Smooth muscle cell of the brain vasculature (primary cell): ENCODE data around the gene GMDS.

Experiments
- DNase-seq: peaks from one replicate; pipeline ENCODE4 v3.0.0-alpha.2; 2012; ENCODE audit warnings: low read depth, low spot score

Gene GMDS

DNA sequence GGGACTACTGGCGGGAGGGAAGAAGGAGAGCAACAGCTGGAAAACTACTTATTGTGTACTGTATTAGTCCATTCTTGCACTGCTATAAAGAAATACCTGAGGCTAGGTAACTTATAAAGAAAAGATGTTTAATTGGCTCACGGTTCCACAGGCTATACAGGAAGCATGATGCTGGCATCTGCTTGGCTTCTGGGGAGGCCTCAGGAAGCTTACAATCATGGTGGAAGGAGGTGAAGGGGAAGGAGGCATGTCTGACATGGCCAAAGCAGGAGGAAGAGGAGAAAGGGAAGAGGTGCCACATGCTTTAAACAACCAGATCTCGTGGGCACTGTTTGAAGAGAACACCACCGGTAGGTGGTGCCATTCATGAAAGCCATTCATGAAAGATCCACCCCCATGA is 67.3 kb downstream of the GMDS start:
- no peak for DNase-seq

GRCh38 chr6:2175825-2176224 is 69.6 kb downstream of the GMDS start:
- no peak for DNase-seq

- no peak for DNase-seq
Measured at GRCh38 chr6:2173203-2173961, 72.0 kb downstream of the GMDS start.

DNA sequence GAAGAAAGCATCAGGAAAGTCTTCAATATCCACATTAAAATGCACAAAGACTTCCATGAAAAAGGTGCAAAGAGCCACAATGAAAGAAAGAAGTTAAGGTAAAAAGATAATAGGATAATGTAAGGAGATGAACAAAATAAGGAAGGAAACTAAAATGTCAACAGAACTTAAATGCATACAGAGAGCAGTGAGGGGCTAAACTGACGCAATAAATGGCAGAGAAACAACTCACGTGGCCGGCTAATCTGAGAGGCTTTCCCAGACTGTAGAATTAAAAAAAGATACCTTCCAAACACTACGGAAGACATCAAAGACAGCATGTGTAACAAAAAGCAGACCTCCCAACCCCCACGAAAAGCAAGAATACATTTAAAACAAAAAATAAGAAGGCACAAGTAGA is 73.7 kb downstream of the GMDS start:
- no peak for DNase-seq

DNA sequence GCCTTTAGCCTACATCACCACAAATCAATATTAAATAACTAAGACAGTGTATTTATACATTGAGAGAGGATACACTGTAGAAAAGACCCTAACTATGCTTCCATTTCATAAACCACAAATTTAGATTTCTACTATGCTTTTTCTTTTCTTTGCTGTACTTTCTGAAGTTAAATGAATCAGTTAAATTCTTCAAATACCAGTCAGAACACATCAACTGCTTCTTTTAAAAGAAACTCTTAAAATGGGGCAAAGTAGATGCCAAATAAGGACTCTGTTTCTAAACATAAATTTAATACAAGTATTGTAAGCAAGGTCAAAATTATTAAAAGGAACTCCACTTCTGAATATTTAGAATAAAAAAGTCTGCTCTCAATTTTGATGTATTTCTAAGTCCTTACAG is 76.9 kb downstream of the GMDS start:
- DNase-seq: no peak

DNA sequence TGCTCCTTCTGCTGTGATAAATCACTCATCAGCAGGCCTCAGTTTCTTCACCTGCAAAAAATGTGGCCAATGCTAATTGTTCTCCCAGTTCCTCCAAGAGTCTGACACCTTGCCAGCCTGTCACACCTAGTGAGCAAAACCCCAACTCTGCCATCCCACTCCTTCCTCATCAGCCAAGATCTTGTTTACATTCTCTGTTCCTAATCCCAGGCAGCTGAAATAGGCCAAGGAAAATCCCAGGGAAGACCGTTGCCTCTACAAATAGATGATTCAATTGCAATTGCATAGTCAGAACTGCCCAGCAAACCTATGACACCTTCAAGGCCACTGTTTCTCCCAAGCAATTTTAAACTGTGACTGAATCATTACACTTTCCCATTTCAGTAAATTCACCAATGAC is 78.7 kb downstream of the GMDS start:
- DNase-seq: no peak

GRCh38 chr6:2165286-2165685 is 80.1 kb downstream of the GMDS start:
- DNase-seq: no peak

GRCh38 chr6:2164481-2164880 is 80.9 kb downstream of the GMDS start:
- DNase-seq: no peak

DNA sequence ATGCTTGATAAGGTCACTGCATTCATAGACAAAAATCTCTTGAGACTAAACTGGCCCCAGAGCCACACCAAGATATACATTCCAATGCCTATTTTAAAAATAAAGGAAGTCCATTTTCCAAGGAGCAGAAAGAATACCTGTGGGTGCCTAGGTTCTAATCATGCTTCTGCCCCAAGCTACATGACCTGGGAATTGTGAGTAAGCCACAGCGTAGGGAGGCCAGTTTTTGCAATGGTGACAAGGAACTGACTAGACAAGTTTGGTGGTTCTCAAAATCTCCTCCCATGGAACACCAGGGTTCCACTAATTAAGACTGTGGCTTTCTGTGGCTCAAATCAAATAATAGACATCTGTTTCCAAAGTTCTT is 83.3 kb downstream of the GMDS start:
- no peak for DNase-seq

DNA sequence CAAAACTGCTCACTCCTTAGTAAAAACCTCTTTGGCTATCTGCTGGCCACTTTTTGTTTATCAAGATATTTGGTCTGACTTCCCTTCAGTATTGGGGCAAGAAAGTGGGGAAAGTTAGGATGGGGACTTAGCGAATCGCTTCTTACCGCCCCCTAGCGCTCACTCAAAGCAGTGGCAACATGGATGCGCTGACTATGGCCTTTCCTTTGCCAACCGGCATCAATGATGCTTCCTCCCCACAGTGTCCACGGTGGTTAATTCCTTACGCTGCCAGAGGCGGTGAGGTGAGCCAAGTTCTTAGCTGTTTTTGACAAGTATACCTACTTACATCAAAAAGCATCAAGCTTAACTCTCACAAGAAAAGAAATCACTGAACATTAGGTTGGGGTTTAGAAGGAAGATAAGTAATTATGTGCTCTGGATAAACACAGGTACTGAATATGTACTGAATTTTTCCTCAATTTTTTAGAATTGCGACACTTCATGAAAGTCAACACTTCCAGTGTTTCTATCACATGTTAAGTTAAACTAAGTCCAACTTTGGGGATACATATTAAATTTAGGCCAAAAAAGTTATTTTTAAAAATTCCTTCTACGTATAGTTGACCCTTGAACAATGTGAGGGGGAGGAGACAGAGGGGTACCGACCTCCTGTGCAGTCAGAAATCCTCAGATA is 86.7 kb downstream of the GMDS start:
- no peak for DNase-seq

DNA sequence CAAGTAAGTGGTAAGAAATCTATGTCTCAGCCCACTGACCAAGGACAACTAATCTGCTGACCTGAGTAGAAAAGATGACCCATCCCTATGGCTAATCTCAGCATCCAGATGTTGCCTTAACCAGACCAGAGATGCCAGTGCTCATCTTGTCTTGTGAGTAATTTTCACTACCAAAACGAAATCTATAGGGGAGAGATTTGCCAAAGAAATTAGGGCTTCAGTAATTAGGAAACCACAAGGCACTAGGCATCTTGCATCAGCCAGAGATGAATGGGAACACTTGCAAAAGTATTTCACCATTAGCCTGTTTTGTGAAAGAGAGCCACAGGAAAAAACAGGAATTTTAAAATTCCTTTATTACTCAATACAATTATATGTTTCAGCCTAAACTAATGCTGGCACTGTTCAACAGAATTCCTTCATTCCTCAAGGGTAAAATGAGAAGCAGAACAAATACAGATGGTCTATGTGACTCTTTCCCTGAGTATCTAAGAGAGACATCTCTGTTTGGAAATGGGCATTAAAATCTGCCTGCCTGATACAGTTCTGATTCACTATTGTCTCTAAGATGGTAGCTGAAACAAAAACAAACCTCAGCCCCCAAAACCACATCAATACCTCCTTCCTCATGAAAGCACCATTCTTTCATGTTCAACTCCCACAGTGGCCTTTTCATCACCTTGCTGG is 87.8 kb downstream of the GMDS start:
- DNase-seq: no peak

GRCh38 chr6:2155206-2155605 is 90.2 kb downstream of the GMDS start:
- DNase-seq: no peak

GRCh38 chr6:2149361-2150006 is 95.9 kb downstream of the GMDS start:
- DNase-seq: no peak

- DNase-seq: no peak
Measured at GRCh38 chr6:2148748-2149147, 96.7 kb downstream of the GMDS start.

DNA sequence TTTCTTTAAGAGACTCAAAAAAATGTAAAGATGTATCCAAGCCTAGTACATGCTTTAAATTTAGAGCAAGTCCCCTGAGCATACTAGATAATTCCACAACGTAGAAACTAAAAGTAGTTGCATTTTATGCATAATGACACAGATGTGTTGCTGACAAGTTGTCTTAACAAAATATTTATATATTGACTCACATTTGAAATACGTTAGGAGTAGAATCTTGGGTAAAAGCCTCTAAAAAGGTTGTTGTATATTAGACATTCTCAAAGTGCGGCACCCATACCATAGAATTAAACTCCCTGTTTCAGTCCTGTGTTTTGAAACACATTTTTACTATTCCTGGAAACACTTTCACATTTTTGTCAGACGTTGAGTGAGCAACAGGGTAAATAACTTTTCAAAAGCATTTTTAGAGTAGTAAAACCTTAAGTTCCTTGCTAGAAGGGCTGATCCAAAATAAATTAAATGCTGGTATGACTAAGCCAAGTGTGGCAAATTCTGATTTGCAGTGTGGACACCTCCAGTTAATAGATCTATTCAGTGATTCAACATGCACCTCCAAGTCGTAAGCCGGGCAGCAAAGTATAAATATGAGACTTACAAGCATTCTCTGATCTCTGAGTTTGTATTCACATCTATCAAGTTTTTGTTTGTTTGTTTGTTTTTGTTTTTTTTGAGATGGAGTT is 97.5 kb downstream of the GMDS start:
- no peak for DNase-seq

- no peak for DNase-seq
Measured at GRCh38 chr6:2147261-2147660, 98.1 kb downstream of the GMDS start.

GRCh38 chr6:2144210-2144609 is 101.2 kb downstream of the GMDS start:
- no peak for DNase-seq

DNA sequence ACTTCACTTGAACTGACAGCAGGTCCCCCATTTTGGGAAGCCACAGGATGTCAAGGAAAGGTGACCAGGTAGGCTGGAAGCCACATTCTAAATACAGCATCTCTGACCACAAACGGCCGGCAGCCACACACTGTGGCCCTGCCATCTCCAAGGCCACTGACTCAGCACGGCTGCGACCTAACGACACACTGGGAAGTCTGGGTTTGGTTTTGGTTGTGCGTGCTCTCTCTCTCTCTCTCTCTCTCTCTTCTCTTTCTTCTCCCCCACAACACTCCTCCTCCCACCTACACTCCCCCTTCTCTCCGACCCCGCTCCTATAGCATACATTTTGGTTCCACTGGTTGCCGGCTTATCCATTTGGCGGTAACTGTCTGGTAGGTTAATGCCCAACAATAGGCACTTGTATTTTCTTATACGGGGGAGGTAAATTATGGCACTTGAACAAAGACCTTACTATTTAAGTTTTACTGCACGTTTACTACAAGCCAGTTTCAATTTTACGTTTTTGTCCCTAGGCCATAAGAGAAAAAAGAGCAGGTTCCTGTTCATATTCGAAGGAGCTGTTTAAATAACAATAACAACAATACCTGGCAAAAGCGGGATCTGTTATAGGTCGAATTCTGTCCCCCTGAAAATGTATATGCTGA is 103.6 kb downstream of the GMDS start:
- DNase-seq: no peak

DNA sequence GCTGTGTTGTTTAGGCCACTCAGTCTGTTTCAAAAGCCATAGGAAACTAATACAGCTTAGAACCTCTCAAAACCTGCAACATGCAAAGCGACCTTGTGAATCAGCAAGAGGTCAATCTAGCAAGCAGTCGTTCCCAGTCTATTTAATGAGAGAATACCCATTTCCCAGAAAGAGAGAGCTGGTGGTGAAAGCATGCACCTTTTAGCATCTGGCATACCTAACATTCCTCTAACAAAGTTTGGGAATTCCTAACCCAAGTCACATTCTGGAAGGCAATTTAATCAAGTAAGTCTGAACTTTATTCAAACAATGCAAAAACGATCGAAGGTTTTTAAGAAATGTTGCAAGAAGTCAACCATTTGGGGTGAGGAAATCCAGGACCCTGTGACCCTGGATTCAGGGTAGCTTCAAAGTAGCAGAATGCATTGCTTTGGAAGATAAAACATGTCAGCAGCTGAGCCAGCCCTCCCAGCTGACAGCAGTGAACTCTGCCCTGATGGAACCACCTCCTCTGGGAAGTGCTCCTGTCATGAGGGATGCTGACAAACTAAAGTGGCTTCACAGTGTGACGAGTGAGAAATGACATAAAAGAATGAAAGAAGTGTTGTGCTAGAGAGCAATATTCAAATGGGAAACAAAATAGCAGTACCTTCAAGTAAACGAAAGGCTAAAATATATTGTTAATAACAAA is 104.8 kb downstream of the GMDS start:
- DNase-seq: no peak

- DNase-seq: no peak
Measured at GRCh38 chr6:2135401-2135800, 110.0 kb downstream of the GMDS start.

DNA sequence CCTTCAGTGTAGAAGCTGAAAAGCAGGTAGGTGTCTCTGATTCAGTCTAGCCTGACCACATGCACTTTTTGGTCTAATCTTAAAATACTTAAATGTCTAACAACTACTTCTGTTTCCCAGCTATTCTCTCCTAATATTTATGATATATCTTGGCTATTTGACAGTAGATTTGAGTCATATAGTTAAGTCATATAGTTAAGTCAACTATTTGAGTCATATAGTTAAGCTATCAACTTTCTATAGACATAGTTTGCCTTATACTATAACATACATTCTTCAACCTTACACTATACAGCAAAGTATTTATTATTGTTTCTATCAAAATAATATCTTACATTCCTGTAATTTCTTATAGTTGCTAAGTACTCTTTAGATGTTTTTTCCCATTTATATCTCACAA is 110.9 kb downstream of the GMDS start:
- DNase-seq: no peak
